B cell (primary cell): ENCODE results near the gene FKBP14.

Experiments
- EZH2 ChIP-seq: IDR thresholded peaks from 2 replicates; pipeline ENCODE4 v1.6.1; 2012; ENCODE audit warnings: borderline replicate concordance, low read depth, mild to moderate bottlenecking, moderate library complexity, low read length; ENCODE audit not compliant: insufficient read depth, poor library complexity, severe bottlenecking
- TF ChIP-seq, protein P1 (sequence below): fragments of 200-600 bp; IDR thresholded peaks from one replicate; pipeline ENCODE4 v1.8.0; 2022; ENCODE audit warnings: antibody characterized with exemption, mild to moderate bottlenecking

DNA sequence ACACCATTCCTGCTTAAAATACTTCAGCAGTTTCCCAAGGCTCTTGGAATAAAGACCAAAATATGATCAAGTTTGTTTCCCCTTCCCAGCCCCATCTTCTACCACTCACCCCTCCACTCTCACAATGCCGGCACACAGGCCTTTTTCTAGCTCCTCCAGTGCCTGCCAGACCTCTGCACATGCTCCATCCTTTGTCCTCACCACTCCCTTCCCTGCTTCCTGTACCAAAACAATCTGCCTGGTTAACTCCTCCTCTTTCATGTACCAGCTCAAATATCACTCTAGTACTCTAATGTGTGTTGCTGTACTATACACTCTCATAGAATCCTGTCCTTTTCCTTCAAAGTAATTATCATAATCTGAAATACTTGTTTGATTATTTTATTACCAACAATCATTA lies 56.3 kb downstream of the FKBP14 start:
- TF ChIP-seq, protein P1, sequence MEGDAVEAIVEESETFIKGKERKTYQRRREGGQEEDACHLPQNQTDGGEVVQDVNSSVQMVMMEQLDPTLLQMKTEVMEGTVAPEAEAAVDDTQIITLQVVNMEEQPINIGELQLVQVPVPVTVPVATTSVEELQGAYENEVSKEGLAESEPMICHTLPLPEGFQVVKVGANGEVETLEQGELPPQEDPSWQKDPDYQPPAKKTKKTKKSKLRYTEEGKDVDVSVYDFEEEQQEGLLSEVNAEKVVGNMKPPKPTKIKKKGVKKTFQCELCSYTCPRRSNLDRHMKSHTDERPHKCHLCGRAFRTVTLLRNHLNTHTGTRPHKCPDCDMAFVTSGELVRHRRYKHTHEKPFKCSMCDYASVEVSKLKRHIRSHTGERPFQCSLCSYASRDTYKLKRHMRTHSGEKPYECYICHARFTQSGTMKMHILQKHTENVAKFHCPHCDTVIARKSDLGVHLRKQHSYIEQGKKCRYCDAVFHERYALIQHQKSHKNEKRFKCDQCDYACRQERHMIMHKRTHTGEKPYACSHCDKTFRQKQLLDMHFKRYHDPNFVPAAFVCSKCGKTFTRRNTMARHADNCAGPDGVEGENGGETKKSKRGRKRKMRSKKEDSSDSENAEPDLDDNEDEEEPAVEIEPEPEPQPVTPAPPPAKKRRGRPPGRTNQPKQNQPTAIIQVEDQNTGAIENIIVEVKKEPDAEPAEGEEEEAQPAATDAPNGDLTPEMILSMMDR, result no peak
- no peak for TF ChIP-seq EZH2
